Measurements from ENCODE around the gene UPF1.

The UPF1 gene

DNA sequence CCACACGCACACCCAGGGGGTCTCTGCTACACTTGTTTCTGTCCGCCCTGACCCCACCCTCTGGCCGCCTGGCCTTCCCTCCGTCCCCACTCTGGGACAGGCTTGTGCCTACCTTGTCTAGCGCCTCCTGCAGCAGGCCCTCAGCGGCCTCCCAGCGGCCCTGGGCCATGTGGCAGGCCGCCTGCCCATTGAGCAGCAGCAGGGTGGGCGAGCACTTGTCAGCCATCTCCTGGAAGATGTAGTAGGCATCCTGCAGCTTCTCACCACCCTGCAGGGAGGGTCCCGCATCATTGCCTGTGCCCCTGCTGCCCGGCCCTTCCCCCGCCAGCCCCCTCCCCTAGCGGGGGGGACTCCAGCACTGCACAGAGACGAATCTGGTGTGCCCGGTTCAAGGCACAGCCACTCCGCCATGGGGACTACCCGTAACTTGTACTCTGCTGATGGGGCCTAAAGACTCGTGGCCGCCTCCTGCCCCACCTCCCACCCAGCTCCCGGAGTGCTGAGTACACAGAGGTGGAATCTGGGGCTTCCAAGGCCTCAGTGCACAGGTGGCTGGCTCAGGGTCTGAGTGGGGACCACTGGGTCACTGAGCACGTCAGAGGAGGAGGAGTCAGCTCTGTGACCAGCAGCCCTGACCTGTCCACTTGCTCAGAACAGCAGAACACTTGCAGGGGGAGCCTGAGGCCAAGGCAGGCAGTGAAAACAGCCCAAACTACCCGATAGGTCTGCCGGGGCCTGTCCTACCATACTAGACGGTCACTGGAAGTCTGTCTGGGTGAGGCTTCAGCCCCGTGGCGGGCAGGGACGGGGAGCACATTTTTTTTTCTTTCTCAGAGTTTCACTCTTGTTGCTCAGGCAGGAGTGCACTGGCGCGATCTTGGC, 71.6 kb downstream of the UPF1 start:
- no peak for DNase-seq (ENCODE audit: low read depth)
- no peak overlapping the region for H3K4me3 ChIP-seq (ENCODE audit: control insufficient read depth, low read depth, low read length)
- TF ChIP-seq, protein P1, sequence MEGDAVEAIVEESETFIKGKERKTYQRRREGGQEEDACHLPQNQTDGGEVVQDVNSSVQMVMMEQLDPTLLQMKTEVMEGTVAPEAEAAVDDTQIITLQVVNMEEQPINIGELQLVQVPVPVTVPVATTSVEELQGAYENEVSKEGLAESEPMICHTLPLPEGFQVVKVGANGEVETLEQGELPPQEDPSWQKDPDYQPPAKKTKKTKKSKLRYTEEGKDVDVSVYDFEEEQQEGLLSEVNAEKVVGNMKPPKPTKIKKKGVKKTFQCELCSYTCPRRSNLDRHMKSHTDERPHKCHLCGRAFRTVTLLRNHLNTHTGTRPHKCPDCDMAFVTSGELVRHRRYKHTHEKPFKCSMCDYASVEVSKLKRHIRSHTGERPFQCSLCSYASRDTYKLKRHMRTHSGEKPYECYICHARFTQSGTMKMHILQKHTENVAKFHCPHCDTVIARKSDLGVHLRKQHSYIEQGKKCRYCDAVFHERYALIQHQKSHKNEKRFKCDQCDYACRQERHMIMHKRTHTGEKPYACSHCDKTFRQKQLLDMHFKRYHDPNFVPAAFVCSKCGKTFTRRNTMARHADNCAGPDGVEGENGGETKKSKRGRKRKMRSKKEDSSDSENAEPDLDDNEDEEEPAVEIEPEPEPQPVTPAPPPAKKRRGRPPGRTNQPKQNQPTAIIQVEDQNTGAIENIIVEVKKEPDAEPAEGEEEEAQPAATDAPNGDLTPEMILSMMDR (IDR thresholded peaks at IDR 0.05; ENCODE audit: control insufficient read depth, insufficient read depth, low read depth, low read length, missing control alignments): no peak

DNA sequence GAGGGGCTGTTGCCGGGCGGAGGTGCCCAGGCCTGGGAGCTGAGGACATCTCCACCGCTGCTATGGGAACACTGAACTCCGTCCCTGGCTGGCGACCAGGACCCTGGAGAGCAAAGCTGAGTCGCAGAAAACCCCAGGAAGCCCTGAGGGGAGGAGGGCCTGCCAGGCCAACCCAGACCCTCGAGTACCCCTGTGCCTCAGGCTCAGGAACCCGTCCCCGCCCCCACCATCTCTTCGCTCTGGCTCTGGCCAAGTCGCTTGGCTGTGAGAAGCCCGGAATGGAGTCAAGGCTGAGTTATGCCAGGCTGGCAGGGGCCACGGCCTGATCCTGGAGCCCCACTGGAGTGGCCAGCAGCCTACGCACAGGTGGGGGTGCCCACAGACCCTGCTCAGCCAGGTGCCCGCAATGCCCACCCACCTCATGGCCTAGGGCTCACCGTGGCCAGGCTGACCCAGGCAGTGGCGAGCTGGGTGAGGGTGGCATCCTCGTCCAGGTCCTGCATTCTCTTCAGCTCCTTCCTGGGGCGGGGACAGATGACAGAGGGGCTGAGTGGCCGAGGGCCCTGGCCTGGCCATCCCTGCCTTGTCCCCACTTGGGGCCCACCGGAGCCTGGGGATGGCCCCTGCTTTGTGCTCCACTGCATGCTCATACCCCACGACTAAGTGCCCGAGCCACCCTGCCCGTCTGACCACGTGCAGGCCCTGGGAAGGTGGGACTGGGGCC, 72.7 kb downstream of the UPF1 start:
- no peak for DNase-seq (ENCODE audit: low read depth)
- no peak overlapping the region for H3K4me3 ChIP-seq (ENCODE audit: control insufficient read depth, low read depth, low read length)
- TF ChIP-seq, protein P1 (IDR thresholded peaks at IDR 0.05; ENCODE audit: control insufficient read depth, insufficient read depth, low read depth, low read length, missing control alignments): no peak

DNA sequence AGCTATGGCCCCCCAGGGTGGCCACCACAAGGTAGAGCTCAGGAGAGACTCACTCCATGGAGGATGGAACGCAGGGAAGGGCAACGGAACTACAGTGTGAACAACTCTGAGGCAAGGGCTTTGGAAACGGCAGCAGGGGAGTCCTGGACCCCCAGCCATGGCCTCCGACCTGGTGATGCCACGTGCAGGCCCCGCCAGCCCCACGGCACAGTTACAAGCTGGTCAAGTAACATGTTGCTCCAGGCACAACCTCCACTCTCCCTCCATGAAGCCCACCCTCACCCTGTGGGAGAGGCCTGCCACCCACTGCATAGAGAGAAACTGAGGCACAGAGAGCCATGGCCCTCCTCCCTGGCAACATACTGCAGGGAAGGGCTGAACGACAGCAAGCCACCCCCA, 73.3 kb downstream of the UPF1 start:
- TF ChIP-seq, protein P1 (IDR thresholded peaks at IDR 0.05; ENCODE audit: control insufficient read depth, insufficient read depth, low read depth, low read length, missing control alignments): no peak

DNA sequence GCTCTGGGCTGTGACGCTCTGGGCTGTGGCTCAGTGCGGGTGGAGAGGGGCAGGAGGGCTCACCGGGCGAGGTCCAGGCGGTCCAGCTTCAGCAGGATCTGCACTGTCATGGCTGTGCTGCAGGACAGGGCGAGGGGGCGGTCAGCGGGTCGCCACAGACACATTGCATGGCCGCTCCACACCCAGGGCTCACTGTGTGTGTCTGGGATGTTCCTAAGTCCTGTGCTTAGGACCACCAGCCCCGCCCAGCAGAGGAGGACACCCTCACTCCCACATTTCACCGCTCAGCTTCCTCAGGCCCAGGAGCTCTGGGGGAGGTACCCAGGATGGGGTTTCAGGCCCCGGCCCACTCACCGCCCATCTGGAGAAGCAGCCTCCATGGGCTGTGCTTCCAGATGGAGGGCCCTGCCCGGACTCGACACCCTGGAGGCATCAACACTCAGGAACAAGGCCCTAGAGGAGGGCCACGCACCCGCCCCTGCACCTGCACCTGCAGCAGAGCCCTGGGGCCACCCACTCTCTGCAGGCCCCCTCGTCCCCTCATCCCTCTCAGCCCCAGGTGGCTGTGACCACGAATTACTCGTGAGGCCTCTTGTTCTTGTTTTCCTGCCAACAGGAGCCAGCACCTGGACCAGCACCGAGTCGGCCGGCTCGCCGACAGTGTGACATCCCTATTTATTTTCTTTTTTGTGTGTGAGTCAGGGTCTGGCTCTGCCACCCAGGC, 73.9 kb downstream of the UPF1 start:
- TF ChIP-seq, protein P1 (IDR thresholded peaks at IDR 0.05; ENCODE audit: control insufficient read depth, insufficient read depth, low read depth, low read length, missing control alignments): no peak
- H3K4me3 ChIP-seq (ENCODE audit: control insufficient read depth, low read depth, low read length): no peak overlapping the region
- DNase-seq (ENCODE audit: low read depth): no peak

More for the DNA sequence above, 73.3 kb downstream of the UPF1 start:
- no peak for DNase-seq (ENCODE audit: low read depth)
- no peak overlapping the region for H3K4me3 ChIP-seq (ENCODE audit: control insufficient read depth, low read depth, low read length)

DNA sequence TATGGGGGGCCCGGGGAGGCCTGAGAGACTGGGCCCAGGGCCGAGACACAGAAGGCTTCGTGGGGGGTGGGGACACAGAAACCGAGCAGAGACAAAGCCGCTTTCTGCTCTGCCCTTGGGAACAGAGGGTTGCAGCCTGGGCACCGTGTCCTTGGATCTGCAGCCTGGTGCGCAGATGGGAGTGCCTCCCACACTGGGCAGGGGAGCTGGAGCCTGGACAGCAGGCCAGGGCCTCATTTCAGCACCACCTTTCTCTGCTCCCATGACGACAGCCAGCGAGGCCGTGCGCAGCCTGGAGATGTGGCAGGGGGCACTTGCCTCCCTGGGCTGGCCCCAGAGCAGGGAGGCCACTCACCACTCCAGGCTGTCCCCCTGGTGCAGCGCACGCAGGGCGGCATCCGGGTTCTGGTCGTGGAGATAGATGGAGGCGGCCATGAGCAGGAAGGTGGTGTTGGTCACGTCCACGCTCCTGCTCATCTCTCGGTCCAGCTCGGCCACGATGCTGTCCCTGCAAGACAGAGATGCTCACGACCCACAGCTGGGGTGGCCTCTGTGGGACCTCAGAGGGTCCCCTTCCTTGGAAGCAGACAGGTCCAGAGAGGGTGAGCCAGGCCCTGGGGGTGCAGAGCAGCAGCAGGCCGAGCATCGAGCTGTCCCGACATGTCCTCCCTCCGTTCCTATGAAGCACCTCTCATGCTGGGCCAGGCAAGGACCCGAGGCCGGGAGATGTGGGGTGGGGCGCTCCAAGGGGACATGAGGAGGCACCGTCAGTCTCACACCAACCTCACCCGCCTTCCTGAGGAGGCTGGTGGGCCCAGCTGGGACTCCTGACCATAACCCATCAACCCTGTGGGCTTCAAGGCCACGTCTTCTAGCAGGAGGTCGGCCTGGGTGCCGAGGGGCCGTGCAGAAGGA, 75.1 kb downstream of the UPF1 start:
- no peak for DNase-seq (ENCODE audit: low read depth)
- TF ChIP-seq, protein P1 (IDR thresholded peaks at IDR 0.05; ENCODE audit: control insufficient read depth, insufficient read depth, low read depth, low read length, missing control alignments): no peak
- no peak overlapping the region for H3K4me3 ChIP-seq (ENCODE audit: control insufficient read depth, low read depth, low read length)

Measured in AG09309 (cell line).